PC-9 (cell line): ENCODE data around the gene SYCE3.

ENCODE experiments used
- CTCF ChIP-seq: fragments of 200-600 bp; sonication (generic); conservative IDR thresholded peaks from 2 replicates; pipeline ENCODE4 v1.6.1; 2017; ENCODE audit warnings: mixed run types, antibody characterized with exemption, mild to moderate bottlenecking, moderate library complexity
- EZH2 ChIP-seq: fragments of 200-600 bp; sonication (generic); IDR thresholded peaks from 2 replicates; pipeline ENCODE4 v1.8.0; 2017; ENCODE audit warnings: antibody characterized with exemption, low read depth

GRCh38 chr22:50536226-50536625 lies 26.5 kb downstream of the SYCE3 start:
- TF ChIP-seq EZH2 = no peak
- no peak for TF ChIP-seq CTCF
